PFSK-1 (cell line): Measurements from ENCODE around the gene SYT14.

Experiments
- FOXP2 ChIP-seq: optimal IDR thresholded peaks from 2 replicates; pipeline ENCODE3; 2011; ENCODE audit warnings: borderline replicate concordance, control low read depth, inconsistent platforms; ENCODE audit not compliant: insufficient read depth; ENCODE audit errors: extremely low read length, extremely low read depth
- POLR2AphosphoS5 ChIP-seq: IDR thresholded peaks from 2 replicates; pipeline ENCODE4 v1.6.1; 2012; ENCODE audit warnings: low read depth, mild to moderate bottlenecking, control low read depth, low read length, moderate library complexity
- SIN3A ChIP-seq: IDR thresholded peaks from 2 replicates; pipeline ENCODE4 v1.6.1; 2012; ENCODE audit warnings: mild to moderate bottlenecking, low read length, moderate library complexity, borderline replicate concordance; ENCODE audit not compliant: insufficient read depth
- TAF1 ChIP-seq: IDR thresholded peaks from 2 replicates; pipeline ENCODE4 v1.6.1; 2012; ENCODE audit warnings: low read length, control low read depth, borderline replicate concordance; ENCODE audit not compliant: insufficient read depth
- TF ChIP-seq, protein P1 (sequence below), 2 experiments: IDR thresholded peaks; 2 replicates each; pipeline versions ENCODE4 v1.6.1 to v1.8.0; 2011 to 2012; ENCODE audit warnings: low read depth in 2 of 2, low read length in 2 of 2, control low read depth in 1 of 2, inconsistent platforms in 1 of 2, mild to moderate bottlenecking in 1 of 2, moderate library complexity in 1 of 2; ENCODE audit not compliant: insufficient read depth in 1 of 2

DNA sequence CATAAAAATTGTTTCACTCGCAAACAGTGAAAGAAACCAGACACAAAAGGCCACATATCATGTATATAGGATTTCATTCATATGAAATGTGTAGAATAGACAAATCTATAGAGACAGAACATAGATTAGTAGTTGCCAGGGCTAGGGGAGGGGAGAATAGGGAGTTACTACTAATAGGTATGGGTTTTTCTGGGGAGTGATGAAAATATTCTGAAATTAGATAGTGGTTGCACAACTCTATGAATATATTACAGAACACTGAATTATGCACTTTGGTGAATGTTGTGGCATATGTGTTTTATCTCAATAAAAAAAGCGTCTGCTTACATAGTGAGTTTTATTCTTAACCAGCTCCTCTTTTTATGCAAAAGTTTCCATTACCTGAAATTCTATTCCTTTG lies 21.6 kb downstream of the SYT14 start:
- TF ChIP-seq POLR2AphosphoS5, result no peak
- no peak for TF ChIP-seq TAF1
- TF ChIP-seq, protein P1, sequence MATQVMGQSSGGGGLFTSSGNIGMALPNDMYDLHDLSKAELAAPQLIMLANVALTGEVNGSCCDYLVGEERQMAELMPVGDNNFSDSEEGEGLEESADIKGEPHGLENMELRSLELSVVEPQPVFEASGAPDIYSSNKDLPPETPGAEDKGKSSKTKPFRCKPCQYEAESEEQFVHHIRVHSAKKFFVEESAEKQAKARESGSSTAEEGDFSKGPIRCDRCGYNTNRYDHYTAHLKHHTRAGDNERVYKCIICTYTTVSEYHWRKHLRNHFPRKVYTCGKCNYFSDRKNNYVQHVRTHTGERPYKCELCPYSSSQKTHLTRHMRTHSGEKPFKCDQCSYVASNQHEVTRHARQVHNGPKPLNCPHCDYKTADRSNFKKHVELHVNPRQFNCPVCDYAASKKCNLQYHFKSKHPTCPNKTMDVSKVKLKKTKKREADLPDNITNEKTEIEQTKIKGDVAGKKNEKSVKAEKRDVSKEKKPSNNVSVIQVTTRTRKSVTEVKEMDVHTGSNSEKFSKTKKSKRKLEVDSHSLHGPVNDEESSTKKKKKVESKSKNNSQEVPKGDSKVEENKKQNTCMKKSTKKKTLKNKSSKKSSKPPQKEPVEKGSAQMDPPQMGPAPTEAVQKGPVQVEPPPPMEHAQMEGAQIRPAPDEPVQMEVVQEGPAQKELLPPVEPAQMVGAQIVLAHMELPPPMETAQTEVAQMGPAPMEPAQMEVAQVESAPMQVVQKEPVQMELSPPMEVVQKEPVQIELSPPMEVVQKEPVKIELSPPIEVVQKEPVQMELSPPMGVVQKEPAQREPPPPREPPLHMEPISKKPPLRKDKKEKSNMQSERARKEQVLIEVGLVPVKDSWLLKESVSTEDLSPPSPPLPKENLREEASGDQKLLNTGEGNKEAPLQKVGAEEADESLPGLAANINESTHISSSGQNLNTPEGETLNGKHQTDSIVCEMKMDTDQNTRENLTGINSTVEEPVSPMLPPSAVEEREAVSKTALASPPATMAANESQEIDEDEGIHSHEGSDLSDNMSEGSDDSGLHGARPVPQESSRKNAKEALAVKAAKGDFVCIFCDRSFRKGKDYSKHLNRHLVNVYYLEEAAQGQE (IDR thresholded peaks at IDR 0.05; ENCODE audit: insufficient read depth in 1 of 2, low read depth in 2 of 2, low read length in 2 of 2), result no peak
- TF ChIP-seq SIN3A, result no peak
- no peak for TF ChIP-seq FOXP2
